ENCODE results near the gene KDM2A.
"Not testable (repeated sequence)": the region's sequence is repeated elsewhere in the genome, so short reads cannot be mapped to it uniquely, and the experiment has no call there.

The KDM2A gene

DNA sequence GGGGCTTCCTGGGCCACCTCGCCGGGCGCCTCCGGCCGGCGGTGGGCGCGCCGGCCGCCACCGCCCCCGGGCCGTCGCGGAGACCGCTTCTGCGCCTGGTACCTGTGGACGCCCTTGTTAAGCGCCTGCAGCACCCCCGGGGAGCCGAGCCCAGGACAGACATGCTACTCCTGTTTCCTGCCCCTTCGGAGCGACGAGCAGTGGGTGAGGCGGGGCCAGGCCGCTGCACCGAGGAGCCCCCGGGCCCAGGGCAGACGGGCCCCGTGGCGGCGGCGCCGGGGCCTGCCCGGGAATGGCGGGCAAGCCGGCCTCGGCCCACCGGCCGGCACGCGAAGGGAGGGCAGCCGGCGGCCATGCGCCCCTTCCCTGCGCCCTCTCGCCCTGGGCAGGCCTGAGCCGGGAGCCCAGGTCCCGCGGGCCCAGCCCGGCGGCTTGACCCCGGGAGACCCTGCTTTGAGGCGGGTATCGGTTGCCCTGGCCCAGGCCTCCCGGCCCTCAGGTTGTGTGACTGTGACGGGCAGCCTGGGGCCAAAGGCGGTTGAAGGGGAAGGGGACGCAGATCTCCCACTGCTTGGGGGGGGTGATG, 789 bp upstream of the KDM2A start:
- peak; percentile 40 for DNase-seq

DNA sequence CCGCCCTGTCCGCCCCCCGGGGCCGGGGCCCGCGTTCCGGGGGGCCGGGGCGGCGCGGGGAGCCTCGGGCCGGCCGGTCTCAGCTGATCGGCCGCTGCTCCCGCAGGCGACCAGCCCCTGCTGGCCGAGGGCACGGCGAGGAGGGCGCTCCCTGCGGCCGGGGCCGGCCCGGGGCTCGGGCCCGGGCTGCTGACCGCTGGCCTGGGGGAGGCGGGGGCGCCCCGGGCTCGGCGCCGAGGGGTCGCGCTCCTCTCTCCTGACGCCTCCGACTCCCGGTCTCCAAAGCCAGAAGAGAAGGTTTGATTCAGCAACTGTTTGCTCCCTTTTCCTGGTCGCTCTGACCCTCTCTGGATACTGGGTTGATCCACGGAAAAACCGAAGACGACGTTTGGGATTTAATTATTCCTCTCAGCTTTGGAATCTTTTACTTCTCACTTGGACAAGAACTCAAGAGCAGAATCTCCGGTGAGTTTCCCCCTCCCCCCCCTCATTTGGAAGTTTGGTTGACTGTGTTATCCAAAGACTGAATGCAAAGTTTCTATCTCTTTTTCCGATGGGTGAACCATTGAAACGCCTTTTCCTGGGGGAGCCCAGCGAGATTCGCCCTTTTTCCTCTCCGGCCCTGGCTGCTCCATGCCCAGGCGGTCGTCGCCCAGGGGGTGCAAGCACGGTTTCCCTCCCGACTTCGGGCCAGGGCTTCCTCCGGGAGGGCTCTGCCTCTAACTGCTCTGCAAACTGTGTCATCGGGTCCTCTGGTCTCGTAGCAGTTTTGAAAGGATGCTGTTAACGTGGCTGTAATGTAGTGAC, 725 bp downstream of the KDM2A start:
- no peak for DNase-seq

DNA sequence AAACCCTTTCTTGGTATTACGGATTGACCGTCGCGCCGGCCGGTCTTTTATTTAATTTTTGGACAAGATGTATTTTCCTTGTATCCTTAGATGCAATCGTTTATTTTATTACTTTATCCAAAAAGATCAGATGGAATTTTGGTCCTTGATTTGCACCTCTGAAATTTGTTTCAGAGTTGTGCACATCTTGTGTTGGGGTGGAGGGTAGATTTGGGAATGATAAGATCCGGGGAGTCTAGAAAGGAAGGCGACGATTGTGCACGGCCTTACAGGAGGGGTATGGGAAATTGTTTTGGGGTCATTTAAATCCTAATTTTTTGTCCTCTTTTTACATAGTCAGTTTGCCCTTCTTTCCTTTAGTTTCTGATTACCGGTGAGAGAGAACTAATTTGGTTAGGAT, 1.4 kb downstream of the KDM2A start:
- no peak for DNase-seq

DNA sequence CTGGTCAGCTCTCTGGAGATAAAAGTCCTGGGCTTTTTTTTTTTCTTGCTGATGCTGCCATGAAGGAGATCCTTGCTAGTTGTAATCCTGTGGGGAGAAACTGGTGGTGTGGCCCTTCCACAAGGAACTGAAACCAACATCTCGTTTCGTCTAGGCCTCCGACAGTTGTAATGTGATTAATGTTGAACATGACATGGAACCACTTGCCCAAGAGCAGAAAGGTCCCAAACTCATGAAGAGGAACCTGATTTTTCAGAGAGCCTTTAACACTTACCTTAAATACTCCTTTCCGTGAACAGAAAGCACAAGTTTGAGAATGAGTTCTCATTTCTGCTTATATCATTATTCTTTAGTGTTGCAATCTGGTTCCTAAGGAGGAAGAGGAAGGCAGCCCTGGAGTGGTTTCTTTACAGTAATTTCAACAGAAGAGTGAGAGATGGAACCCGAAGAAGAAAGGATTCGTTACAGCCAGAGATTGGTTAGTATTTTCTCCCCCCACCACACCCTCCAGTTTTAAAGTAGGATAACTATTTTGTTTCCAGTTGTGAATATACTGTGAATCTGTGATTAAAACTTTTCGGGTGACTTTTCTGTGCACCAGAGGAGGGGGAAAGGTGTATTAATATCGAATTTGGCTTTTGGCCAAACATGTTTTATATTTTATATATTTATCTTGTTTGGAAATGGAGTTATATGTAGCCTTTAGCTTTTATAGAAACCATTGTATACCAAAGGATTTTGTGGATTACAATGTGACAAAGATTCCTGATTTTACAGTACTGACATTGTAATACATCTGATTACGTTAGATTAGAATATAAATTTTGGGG, 2.0 kb downstream of the KDM2A start:
- DNase-seq: no peak

DNA sequence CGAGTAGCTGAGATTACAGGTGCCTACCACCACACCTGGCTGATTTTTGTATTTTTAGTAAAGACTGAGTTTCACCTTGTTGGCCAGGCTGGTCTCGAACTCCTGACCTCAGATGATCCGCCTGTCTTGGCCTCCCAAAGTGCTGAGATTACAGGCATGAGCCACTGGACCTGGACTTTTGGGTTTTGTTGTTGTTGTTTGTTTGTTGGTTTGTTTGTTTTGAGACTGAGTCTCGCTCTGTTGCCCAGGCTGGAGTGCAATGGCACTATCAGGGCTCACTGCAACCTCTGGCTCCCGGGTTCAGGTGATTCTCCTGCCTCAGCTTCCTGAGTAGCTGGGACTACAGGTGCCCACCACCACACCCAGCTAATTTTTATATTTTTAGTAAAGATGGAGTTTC, 4.7 kb downstream of the KDM2A start:
- not testable (repeated sequence) for DNase-seq

DNA sequence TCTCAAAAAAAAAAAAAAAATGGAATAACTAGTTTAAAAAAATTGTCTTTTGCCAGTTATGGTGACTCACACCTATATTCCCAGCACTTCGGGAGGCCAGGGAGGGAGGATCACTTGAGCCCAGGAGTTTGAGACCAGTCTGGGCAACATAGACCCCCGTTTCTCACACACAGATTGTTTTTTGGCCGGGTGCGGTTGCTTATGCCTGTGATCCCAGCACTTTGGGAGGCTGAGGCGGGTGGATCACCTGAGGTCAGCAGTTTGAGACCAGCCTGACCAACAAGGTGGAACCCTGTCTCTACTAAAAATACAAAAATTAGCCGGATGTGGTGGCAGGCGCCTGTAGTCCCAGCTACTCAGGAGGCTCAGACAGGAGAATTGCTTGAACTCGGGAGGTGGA, 7.2 kb downstream of the KDM2A start:
- DNase-seq: not testable (repeated sequence)

DNA sequence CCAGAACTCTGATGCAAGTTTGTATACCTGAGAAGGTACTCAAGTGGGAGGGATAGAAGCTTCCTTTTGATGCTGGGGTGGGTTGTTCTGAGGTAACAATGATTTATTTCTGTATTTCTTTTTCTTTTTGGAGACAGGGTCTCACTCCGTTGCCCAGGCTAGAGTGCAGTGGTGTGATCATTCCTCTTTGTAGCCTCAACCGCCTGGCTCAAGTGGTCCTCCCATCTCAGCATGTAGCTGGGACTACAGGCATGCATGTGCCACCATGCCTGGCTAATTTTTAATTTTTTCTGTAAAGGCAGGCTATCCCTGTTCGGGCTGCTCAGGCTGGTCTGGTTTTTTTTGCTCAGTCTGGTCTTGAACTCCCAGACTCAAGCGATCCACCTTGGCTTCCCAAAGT, 7.9 kb downstream of the KDM2A start:
- no peak for DNase-seq

DNA sequence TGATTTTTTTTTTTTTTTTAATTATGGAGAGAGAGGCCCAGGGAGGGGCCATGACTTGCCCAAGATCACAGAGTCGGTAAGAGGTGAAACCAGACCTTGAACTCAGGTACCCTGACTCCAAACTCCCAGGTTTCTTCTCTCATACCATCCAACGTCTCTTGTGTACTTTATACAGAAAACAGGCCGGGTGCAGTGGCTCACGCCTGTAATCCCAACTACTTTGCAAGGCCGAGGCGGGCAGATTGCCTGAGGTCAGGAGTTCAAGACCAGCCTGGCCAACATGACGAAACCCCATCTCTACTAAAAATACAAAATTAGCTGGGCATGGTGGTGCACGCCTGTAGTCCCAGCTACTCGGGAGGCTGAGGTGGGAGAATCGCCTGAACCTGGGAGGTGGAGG, 11.8 kb downstream of the KDM2A start:
- DNase-seq: not testable (repeated sequence)

DNA sequence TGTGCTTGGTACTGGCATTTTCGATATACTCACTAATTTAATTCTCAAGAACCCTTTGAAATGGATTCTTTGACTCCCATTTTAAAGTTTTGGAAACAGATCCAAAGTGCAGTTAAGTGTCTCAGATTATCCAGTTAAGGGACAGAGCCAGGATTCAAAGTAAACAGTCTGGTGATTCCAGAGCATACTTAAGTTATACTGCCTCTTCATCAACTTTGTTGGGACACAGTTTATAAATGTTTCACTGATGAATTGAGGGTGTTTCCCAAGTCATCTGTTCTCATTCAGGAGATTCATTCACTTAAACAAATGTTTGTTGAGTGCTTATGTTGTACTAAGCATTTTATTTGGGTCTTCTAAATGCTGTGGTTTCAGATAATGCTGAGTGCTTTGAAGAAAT, 17.1 kb downstream of the KDM2A start:
- DNase-seq: no peak

DNA sequence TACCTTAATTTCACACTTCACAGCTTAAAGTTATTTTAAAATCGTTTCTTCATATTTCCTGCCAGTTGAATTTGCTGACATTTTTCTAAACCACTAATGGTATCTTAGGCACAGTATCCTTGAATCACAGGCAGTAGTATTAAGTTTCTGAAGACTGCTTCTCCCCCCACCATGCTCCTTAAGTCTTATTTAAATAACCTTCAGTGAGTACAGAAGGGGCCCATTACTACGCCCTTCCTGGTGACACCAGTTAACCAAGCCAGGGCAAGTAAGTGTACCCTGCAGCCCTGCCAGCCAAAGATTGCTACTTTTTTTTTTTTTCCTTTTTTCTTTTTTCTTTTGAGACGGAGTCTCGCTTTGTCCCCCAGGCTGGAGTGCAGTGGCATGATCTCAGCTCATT, 19.9 kb downstream of the KDM2A start:
- no peak for DNase-seq

DNA sequence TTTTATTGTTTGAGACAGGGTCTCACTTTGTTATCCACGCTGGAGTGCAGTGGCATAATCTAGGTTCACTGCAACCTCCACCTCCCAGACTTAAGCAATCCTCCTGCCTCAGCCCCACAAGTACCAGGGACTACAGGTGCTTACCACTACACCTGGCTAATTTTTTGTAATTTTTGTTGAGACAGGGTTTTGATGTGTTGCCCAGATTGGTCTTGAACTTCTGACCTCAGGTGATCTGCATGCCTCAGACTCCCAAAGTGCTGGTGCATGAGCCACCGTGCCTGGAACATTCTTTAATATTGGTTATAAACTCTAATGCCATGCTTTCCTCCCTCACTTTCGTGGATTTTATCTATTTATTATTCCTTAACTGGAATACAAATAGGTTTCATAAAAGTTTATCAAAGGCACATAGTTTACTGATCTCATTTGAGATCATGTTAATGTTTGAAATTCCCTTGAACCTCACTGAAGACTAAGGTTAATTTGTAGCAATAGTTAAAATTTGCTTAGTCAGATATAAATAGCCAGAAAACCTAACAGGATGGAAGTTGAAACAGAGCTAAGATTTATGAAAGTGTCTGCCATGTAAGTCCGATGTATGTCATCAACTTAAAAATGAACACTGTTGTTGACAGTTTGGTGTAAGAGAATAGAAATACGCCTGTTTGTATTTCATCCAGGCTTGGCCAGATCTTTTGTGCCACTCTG, 27.6 kb downstream of the KDM2A start:
- DNase-seq: no peak

DNA sequence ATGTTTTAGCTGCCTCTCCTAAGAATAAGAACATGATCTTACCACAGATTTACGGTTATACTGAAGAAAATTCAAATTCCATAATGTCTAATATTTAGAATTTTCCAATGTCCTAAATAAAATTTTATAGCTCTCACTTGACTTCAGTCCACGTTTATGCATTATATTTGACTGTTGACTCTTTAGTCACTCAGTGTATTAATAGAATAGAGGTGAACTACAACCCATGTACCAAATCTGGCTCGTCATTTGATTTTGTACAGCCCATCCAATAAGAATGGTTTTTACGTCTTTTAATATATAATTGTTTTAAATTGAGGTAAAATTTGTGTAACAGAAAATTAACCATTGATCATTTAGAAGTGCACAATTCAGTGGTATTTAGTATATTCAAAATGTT, 34.9 kb downstream of the KDM2A start:
- DNase-seq: no peak

DNA sequence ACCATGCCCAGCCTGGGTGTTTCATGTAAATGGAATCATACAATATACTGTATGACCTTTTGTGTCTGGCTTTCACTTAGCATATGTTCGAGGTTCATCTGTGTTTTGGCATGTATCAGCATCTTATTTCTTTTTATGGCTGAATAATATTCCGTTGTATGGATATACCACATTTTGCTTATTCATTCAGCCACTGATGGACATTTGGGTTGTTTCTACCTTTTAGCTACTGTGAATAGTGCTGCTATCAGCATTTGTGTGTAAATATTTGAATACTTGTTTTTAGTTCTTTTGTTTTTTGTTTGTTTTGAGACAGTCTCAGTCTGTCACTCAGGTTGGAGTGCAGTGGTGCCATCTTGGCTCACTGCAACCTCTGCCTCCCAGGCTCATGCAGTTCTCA, 35.7 kb downstream of the KDM2A start:
- DNase-seq: no peak

DNA sequence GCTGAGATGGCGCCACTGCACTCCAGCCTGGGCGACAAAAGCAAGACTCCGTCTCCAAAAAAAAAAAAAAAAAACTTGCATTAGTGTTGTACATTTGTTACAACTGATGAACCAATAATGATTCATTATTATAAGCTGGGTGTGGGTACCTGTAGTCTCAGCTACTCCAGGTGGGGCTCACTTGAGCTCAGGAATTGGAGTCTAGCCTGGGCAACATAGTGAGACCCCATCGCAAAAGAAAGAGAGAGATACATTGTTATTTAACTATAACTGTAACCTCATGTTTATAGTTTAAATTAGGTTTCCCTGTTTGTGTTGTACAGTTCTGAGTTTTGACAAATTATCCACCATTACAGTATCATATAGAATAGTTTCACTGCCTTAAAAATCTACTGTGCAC, 38.6 kb downstream of the KDM2A start:
- DNase-seq: no peak

DNA sequence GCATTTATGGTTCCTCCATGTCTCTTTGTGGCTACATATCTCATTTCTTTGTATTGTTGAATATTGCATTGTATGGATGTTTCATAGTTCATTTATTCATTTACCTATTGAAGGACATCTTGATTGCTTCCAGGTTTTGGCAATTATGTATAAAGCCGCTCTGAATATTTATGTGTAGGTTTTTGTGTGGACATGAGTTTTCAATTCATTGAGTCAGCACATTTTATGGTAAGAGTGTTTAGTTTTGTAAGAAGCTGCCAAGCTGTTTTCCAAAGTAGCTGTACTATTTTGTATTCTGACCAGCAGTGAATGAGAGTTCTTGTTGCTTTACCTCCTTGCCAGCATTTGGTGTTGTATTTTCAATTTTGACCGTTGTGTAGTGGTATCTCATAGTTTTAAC, 39.2 kb downstream of the KDM2A start:
- no peak for DNase-seq

DNA sequence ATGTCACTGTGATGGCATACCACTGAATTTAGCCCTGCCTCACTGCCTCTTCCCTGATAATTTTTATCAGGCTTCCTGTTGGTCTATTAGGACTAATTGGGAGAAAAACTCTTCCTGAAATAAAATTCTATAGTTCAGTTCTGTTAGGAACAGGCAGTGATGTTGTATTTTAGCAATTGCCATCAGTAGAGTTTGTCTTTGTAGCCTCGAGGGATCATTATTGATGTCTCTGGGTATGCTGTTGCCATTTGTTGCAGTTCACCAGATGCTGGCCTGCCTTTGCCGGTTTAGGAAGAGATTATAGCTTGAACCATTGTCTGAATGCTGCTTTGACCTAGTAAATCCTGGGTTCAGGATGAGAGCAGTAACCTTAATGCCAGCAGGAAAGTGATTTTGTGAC, 41.0 kb downstream of the KDM2A start:
- no peak for DNase-seq

DNA sequence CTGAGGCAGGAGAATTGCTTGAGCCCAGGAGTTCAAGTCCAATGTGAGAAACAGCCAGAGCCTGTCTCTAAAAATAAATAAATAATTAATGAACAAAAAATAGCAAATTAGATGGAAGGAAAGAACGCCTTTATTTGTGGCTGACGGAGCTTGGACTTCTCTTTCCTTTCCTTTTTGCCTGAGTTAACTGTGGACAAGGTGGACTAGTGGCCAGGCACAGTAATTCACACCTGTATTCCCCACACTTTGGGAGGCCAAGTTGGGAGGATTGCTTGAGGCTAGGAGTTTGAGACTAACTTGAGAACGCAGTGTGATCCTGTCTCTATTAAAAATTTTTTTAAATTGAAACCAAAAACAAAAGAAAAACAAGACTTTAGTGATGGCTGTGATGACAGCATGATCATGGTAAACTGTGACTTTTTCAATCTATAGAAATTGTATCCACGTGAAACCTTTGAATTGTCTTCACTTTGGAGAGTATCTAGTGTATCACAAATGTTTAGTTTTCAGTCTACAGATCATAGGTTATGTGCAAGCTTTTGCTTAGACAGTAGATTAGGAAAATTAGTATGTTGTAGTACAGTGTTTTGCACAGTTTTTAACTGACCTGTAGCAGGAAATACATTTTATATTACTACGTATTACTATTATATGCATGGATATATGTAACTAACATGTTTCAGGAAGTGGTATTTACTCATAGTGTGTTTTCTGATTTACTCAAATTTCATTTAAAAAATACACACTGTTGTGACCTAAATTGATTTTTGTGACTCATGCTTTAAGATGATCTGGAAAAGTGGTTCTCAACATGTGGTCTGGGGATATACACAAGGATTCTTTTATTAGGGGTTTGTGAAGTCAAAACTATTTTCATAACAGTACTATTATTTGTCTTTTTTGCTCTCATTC, 42.1 kb downstream of the KDM2A start:
- no peak for DNase-seq

DNA sequence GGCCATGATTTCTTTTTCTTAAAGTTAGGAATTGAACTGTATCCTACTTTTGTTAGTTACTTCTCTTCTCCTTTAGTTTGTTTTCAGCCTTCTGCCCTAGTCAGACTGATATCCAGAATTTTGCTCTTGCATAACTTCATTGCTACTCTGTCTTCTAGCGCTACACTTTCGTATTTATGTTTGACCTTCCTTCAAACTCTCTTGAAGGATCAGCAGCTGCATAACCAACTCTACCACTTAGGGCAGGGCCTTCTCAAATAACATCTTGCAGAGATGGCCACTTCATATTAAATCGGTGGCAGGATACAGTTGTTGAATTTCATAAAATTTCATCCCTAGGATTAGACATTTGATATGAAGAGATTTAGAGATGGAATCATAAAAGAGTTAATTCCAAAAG, 43.9 kb downstream of the KDM2A start:
- no peak for DNase-seq

DNA sequence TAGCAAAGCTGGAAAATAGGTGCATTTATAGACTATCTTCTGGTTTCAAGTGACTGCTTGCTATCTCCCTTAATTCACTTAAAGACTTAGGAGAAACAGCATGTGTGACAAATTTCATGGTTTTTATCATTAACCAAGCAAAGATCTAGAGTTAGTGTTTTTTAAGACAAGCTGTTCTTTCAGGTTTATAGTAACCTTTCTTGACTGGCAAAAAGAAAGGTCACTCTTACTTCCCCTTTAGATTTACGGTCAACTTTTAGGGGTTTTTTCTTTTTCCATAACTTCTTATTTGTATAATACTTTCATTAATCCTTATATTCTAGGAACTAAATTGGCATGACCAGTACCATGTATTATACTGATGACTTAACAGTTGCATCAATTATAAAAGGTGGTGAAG, 46.6 kb downstream of the KDM2A start:
- no peak for DNase-seq

DNA sequence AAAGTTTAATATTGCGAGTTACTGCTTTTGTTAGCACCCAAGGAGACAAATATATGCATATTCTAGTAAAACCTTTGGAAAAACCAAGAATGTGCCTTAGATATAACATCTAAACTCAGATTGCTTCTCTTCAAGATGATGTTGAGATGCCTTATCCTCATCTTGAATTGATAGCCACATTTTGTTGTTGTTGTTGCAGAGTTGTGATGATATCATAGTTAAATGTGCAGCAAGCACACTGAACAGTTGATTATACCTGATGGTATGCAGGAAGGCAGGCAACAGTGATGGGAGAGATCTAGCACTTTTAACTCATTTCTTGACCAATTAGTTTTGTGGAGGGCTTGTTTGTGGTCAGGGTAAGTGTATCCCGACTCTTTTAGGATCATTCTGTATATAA, 48.0 kb downstream of the KDM2A start:
- DNase-seq: no peak

DNA sequence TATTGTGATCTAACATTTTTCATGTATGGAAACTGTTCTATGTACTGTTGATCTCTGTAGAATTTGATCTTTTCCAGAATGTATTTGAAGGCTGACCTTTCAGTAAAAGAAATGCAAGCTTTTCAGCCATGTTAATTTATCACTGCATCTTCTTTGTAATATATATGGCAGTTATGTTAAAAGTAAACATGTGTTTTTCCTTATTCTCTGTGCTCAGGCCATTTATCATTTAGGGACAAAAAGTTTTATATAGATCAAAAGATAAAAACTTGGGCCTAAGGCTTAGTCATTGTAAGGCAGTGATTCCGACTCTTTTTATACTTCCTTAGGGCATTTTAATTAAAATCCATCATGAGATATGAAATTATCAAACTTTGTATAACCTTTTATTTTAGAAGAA, 48.7 kb downstream of the KDM2A start:
- DNase-seq: no peak

DNA sequence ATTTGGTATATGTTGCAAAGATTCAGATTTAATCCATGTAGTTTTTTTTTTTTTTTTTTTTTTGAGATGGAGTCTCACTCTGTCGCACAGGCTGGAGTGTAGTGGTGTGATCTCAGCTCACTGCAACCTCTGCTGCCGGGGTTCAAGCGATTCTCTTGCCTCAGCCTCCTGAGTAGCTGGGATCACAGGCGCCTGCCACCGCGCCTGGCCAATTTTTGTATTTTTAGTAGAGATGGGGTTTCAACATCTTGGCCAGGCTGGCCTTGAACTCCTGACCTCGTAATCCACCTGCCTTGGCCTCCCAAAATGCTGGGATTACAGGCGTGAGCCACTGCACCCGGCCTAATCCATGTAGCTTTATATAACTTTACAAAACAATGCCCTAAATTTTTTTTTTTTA, 49.8 kb downstream of the KDM2A start:
- not testable (repeated sequence) for DNase-seq

Data from stimulated activated naive CD4-positive, alpha-beta T cell treated with Interleukin-2 at 50 U/mL for 16 hours (primary cell).